IMR-90 (cell line): ENCODE measurements around the gene DCUN1D3. TPM values are rescaled to one million over a fixed set of nuclear protein-coding genes. Genes with fewer than 3 reads are reported as not detected.

Experiments
- ATAC-seq: fragments of 200-7000 bp; cut with Tn5 transposase; 2 replicates; pipeline ENCODE4 v1.9.1; 2020; ENCODE audit warnings: low read depth, mild to moderate bottlenecking, moderate library complexity
- BruUV-seq: library from RNA; stranded (reverse); fragments of 400-500 nt; replicated peaks from 2 replicates; lab custom pipeline; 2021; lab: Mats Ljungman, UMichigan
- CTCF ChIA-PET: fragments of 300-600 bp; formaldehyde crosslinking; extraction: SDS; loops from one replicate; lab custom pipeline; 2021; ENCODE audit warnings: antibody characterized with exemption; lab: Yijun Ruan, JAX
- POLR2A ChIA-PET: fragments of 300-600 bp; sonication (Branson Sonifier 250); formaldehyde crosslinking; loops from one replicate; lab custom pipeline; 2022; ENCODE audit warnings: antibody characterized with exemption; ENCODE audit not compliant: unreplicated experiment; lab: Charles Lee
- DNase-seq: peaks from one replicate; pipeline ENCODE4 v3.0.0; 2013
- H2AFZ ChIP-seq: replicated peaks from 2 replicates; pipeline ENCODE3; 2013; ENCODE audit warnings: low read length, mild to moderate bottlenecking; ENCODE audit not compliant: poor library complexity
- H2AK5ac ChIP-seq: 2 replicates; pipeline ENCODE4 v1.6.1; 2013; ENCODE audit warnings: low read depth, low read length, inconsistent platforms
- H2AK9ac ChIP-seq: replicated peaks from 2 replicates; pipeline ENCODE3; 2013; ENCODE audit warnings: mild to moderate bottlenecking, low read depth, low read length, moderate library complexity; ENCODE audit not compliant: poor library complexity
- H2BK120ac ChIP-seq: 2 replicates; pipeline ENCODE4 v1.6.1; 2013; ENCODE audit warnings: low read depth, low read length, inconsistent platforms
- H2BK15ac ChIP-seq: 3 replicates; pipeline ENCODE4 v1.6.1; 2013; ENCODE audit warnings: low read depth, low read length, inconsistent platforms
- H2BK20ac ChIP-seq: 2 replicates; pipeline ENCODE4 v1.6.1; 2013; ENCODE audit warnings: low read depth, mild to moderate bottlenecking, inconsistent platforms, low read length, moderate library complexity
- H2BK5ac ChIP-seq: 2 replicates; pipeline ENCODE4 v1.6.1; 2013; ENCODE audit warnings: mild to moderate bottlenecking, low read depth, low read length, inconsistent platforms; ENCODE audit not compliant: poor library complexity, severe bottlenecking
- H3K14ac ChIP-seq: replicated peaks from 2 replicates; pipeline ENCODE4 v1.6.1; 2013; ENCODE audit warnings: low read depth, low read length, inconsistent platforms
- H3K18ac ChIP-seq: 2 replicates; pipeline ENCODE4 v1.6.1; 2013; ENCODE audit warnings: low read depth, low read length, control low read depth
- H3K23ac ChIP-seq: 2 replicates; pipeline ENCODE4 v1.6.1; 2013; ENCODE audit warnings: low read depth, low read length, inconsistent platforms
- H3K27ac ChIP-seq: 2 replicates; pipeline ENCODE4 v1.5.1; 2013; ENCODE audit warnings: mild to moderate bottlenecking, control low read depth, low read length; ENCODE audit not compliant: insufficient read depth
- H3K27me3 ChIP-seq: 2 replicates; pipeline ENCODE4 v1.6.1; 2013; ENCODE audit warnings: low read length; ENCODE audit not compliant: control insufficient read depth, insufficient read depth
- H3K36me3 ChIP-seq: 2 replicates; pipeline ENCODE4 v1.6.1; 2013; ENCODE audit warnings: low read length, mixed read lengths; ENCODE audit not compliant: control insufficient read depth, insufficient read depth
- H3K4ac ChIP-seq: 2 replicates; pipeline ENCODE4 v1.6.1; 2013; ENCODE audit warnings: low read depth, low read length, inconsistent platforms
- H3K4me1 ChIP-seq: 2 replicates; pipeline ENCODE4 v1.6.1; 2013; ENCODE audit warnings: low read length, mixed read lengths; ENCODE audit not compliant: control insufficient read depth, insufficient read depth
- H3K4me2 ChIP-seq: 2 replicates; pipeline ENCODE4 v1.6.1; 2013; ENCODE audit warnings: low read depth, mild to moderate bottlenecking, control low read depth, low read length, moderate library complexity
- H3K4me3 ChIP-seq: 2 replicates; pipeline ENCODE4 v1.5.1; 2013; ENCODE audit warnings: low read depth, mild to moderate bottlenecking, control low read depth, low read length, moderate library complexity; ENCODE audit not compliant: insufficient read depth
- H3K56ac ChIP-seq: 2 replicates; pipeline ENCODE4 v1.6.1; 2013; ENCODE audit warnings: low read length, inconsistent platforms; ENCODE audit not compliant: insufficient read depth; ENCODE audit errors: extremely low read depth
- H3K79me1 ChIP-seq, 2 experiments: 2 replicates each; pipeline ENCODE4 v1.6.1; 2013; ENCODE audit warnings: low read length in 2 of 2, inconsistent platforms in 1 of 2, low read depth in 1 of 2
- H3K9ac ChIP-seq: 2 replicates; pipeline ENCODE4 v1.6.1; 2013; ENCODE audit warnings: low read depth, low read length, control low read depth
- H3K9me1 ChIP-seq: 2 replicates; pipeline ENCODE4 v1.6.1; 2013; ENCODE audit warnings: low read length, inconsistent platforms; ENCODE audit not compliant: insufficient read depth
- H3K9me3 ChIP-seq: 2 replicates; pipeline ENCODE4 v1.6.1; 2013; ENCODE audit warnings: low read length; ENCODE audit not compliant: control insufficient read depth, insufficient read depth
- H4K20me1 ChIP-seq: 2 replicates; pipeline ENCODE4 v1.6.1; 2013; ENCODE audit warnings: low read length, inconsistent platforms; ENCODE audit not compliant: insufficient read depth
- H4K5ac ChIP-seq: 2 replicates; pipeline ENCODE4 v1.6.1; 2013; ENCODE audit warnings: mild to moderate bottlenecking, low read depth, low read length, control low read depth
- H4K8ac ChIP-seq, 2 experiments: 2 replicates each; pipeline ENCODE4 v1.6.1; 2013; ENCODE audit warnings: low read depth in 2 of 2, low read length in 2 of 2, control low read depth in 1 of 2, inconsistent platforms in 1 of 2
- H4K91ac ChIP-seq: 2 replicates; pipeline ENCODE4 v1.6.1; 2013; ENCODE audit warnings: low read depth, low read length, inconsistent platforms; ENCODE audit not compliant: insufficient read depth
- BHLHE40 ChIP-seq: fragments of 150-350 bp; IDR thresholded peaks from 2 replicates; pipeline ENCODE4 v1.6.1; 2016; ENCODE audit warnings: mild to moderate bottlenecking, low read depth, low read length
- CEBPB ChIP-seq: IDR thresholded peaks from 2 replicates; pipeline ENCODE4 v1.6.1; 2012; ENCODE audit warnings: low read depth, low read length, improper control_type of control experiment
- CHD1 ChIP-seq: IDR thresholded peaks from 2 replicates; pipeline ENCODE4 v1.6.1; 2012; ENCODE audit warnings: low read depth, low read length, improper control_type of control experiment
- FOS ChIP-seq: fragments of 150-350 bp; IDR thresholded peaks from 2 replicates; pipeline ENCODE4 v1.6.1; 2016; ENCODE audit warnings: low read depth, low read length
- MAFK ChIP-seq: IDR thresholded peaks from 2 replicates; pipeline ENCODE4 v1.6.1; 2012; ENCODE audit warnings: low read depth, low read length, improper control_type of control experiment
- MAZ ChIP-seq: IDR thresholded peaks from 2 replicates; pipeline ENCODE4 v1.6.1; 2012; ENCODE audit warnings: low read depth, mild to moderate bottlenecking, low read length, improper control_type of control experiment, moderate library complexity, borderline replicate concordance
- MXI1 ChIP-seq: IDR thresholded peaks from 2 replicates; pipeline ENCODE4 v1.6.1; 2012; ENCODE audit warnings: low read depth, mild to moderate bottlenecking, low read length, moderate library complexity, borderline replicate concordance
- NFE2L2 ChIP-seq: fragments of 150-350 bp; IDR thresholded peaks from 2 replicates; pipeline ENCODE4 v1.6.1; 2016; ENCODE audit warnings: low read depth, mild to moderate bottlenecking, low read length
- POLR2A ChIP-seq: IDR thresholded peaks from 2 replicates; pipeline ENCODE4 v1.6.1; 2012; ENCODE audit warnings: mild to moderate bottlenecking, low read depth, low read length
- RAD21 ChIP-seq: IDR thresholded peaks from 2 replicates; pipeline ENCODE4 v1.6.1; 2012; ENCODE audit warnings: low read length, improper control_type of control experiment
- RCOR1 ChIP-seq: IDR thresholded peaks from 2 replicates; pipeline ENCODE4 v1.6.1; 2012; ENCODE audit warnings: mild to moderate bottlenecking, low read length, improper control_type of control experiment; ENCODE audit not compliant: insufficient replicate concordance
- RFX5 ChIP-seq: IDR thresholded peaks from 2 replicates; pipeline ENCODE4 v1.8.0; 2012; ENCODE audit warnings: low read depth, mild to moderate bottlenecking, low read length, moderate library complexity
- SMC3 ChIP-seq: fragments of 150-350 bp; IDR thresholded peaks from 2 replicates; pipeline ENCODE4 v1.6.1; 2016; ENCODE audit warnings: low read depth, mild to moderate bottlenecking, antibody characterized with exemption, low read length, moderate library complexity
- WGBS, 2 experiments: methylation state at CpG; one replicate each; pipeline versions ENCODE4 v1.1.5 to v1.1.7; 2013; ENCODE audit warnings: missing lambda C conversion rate in 2 of 2; ENCODE audit not compliant: insufficient read length in 1 of 2; ENCODE audit errors: extremely low coverage in 2 of 2; 5-methylcytosine and 5-hydroxymethylcytosine counted together
- dilution Hi-C: fragments of 300-500 bp; cut with HindIII; formaldehyde crosslinking; loops from one replicate; pipeline ENCODE4 v1.14.3; 2018; ENCODE audit warnings: low sequenced_read_pairs; ENCODE audit not compliant: unreplicated experiment
- in situ Hi-C: fragments of 300-500 bp; cut with MboI; formaldehyde crosslinking; loops from 3 replicates; pipeline ENCODE4 v1.14.3; 2019; ENCODE audit warnings: low sequenced_read_pairs, inconsistent platforms, mixed read lengths
- intact Hi-C: fragments of 100-400 bp; cut with micrococcal nuclease; formaldehyde crosslinking; loops from 2 replicates; pipeline ENCODE4 v1.10.0; 2022
- polyA plus RNA-seq, 3 experiments: library from polyadenylated mRNA; depleted of rRNA; stranded (reverse); fragments of >200 nt; gene quantifications; 2 replicates each; pipeline ENCODE4 v1.2.3, GENCODE V29; 2012; ENCODE audit warnings: low replicate concordance in 1 of 3
- total RNA-seq: library from RNA; depleted of rRNA; stranded (reverse); fragments of >200 nt; gene quantifications from 2 replicates; pipeline ENCODE4 v1.2.3, GENCODE V29; 2012
- TF ChIP-seq, protein P1 (sequence below): conservative IDR thresholded peaks from 2 replicates; pipeline ENCODE4 v1.5.1; 2012; ENCODE audit warnings: mild to moderate bottlenecking, low read depth, low read length, improper control_type of control experiment
- TF ChIP-seq, protein P2 (sequence below): fragments of 150-350 bp; IDR thresholded peaks from 2 replicates; pipeline ENCODE4 v1.6.1; 2017; ENCODE audit warnings: mild to moderate bottlenecking, antibody characterized with exemption, low read length, low read depth
- TF ChIP-seq, protein P3 (sequence below): fragments of 150-350 bp; IDR thresholded peaks from 2 replicates; pipeline ENCODE4 v1.6.1; 2016; ENCODE audit warnings: low read depth, mild to moderate bottlenecking, low read length, moderate library complexity, borderline replicate concordance

Gene DCUN1D3
- total and polyA plus RNA-seq, 2 of the 4 experiments (the other 2 are of a cell fraction), result 8.1 to 42.3 TPM

DNA sequence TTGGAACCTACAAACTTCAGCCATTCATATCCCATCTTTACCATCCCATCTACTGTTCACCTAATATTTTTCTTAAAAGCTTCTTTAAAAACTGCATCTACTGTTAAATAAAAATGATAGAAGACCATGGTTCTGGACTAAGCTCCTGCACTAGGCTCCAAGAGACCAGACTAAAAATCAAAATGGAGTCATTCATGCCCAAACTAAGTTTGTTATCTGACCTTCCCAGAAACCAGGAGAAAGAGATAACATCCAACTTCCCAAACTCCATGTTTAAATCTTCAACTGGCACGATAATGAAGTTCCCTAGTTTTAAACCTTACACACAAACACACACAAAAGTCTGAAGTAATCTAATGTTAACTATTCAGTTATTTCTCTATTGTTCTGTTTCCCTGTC, 13.8 kb downstream of the DCUN1D3 start:
- POLR2A ChIA-PET, result no interaction called here
- BruUV-seq, result no TSS peak
- dilution Hi-C loops, result no loop called here

More for the DNA sequence above, 13.8 kb downstream of the DCUN1D3 start:
- Histone ChIP-seq H2BK20ac (no peak overlapping the region), H3K9me1 (peaks cover 20% of the 10 kb centered on the region), H3K23ac (no peak overlapping the region), H2BK120ac (no peak overlapping the region), H3K4ac (no peak overlapping the region), H2BK5ac (peak overlapping the region; percentile 35), H3K56ac (no peak overlapping the region), H2AK9ac (no peak overlapping the region), H2AK5ac (no peak overlapping the region), H3K36me3 (peaks cover 5% of the 10 kb centered on the region), H3K27me3 (no peaks in the 10 kb centered on the region), H2AFZ (no peak overlapping the region), H3K9me3 (no peaks in the 10 kb centered on the region), H3K4me2 (no peak overlapping the region), H4K8ac (no peak overlapping the region), H3K79me1 (peaks cover 9 to 73% of the 10 kb centered on the region in 2 experiments), H3K4me1 (peaks cover 9% of the 10 kb centered on the region; the same call in 1 of the 2 replicates), H3K9ac (no peak overlapping the region), H3K4me3 (no peak overlapping the region), H4K5ac (no peak overlapping the region; the same call in 1 of the 2 replicates), H2BK15ac (no peak overlapping the region), H3K14ac (no peak overlapping the region), H3K18ac (no peak overlapping the region), H3K27ac (no peak overlapping the region), H4K91ac (no peak overlapping the region), H4K20me1 (peaks cover 46% of the 10 kb centered on the region)
- intact Hi-C loops, result no loop called here
- TF ChIP-seq FOS (no peak), RFX5 (no peak), CEBPB (no peak), RAD21 (no peak), MXI1 (no peak), MAZ (no peak), SMC3 (no peak), POLR2A (no peak), MAFK (no peak), NFE2L2 (no peak), RCOR1 (no peak), BHLHE40 (no peak), CHD1 (no peak)
- TF ChIP-seq, protein P1, sequence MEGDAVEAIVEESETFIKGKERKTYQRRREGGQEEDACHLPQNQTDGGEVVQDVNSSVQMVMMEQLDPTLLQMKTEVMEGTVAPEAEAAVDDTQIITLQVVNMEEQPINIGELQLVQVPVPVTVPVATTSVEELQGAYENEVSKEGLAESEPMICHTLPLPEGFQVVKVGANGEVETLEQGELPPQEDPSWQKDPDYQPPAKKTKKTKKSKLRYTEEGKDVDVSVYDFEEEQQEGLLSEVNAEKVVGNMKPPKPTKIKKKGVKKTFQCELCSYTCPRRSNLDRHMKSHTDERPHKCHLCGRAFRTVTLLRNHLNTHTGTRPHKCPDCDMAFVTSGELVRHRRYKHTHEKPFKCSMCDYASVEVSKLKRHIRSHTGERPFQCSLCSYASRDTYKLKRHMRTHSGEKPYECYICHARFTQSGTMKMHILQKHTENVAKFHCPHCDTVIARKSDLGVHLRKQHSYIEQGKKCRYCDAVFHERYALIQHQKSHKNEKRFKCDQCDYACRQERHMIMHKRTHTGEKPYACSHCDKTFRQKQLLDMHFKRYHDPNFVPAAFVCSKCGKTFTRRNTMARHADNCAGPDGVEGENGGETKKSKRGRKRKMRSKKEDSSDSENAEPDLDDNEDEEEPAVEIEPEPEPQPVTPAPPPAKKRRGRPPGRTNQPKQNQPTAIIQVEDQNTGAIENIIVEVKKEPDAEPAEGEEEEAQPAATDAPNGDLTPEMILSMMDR, result no peak
- TF ChIP-seq, protein P2, sequence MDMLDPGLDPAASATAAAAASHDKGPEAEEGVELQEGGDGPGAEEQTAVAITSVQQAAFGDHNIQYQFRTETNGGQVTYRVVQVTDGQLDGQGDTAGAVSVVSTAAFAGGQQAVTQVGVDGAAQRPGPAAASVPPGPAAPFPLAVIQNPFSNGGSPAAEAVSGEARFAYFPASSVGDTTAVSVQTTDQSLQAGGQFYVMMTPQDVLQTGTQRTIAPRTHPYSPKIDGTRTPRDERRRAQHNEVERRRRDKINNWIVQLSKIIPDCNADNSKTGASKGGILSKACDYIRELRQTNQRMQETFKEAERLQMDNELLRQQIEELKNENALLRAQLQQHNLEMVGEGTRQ, result no peak
- TF ChIP-seq, protein P3, sequence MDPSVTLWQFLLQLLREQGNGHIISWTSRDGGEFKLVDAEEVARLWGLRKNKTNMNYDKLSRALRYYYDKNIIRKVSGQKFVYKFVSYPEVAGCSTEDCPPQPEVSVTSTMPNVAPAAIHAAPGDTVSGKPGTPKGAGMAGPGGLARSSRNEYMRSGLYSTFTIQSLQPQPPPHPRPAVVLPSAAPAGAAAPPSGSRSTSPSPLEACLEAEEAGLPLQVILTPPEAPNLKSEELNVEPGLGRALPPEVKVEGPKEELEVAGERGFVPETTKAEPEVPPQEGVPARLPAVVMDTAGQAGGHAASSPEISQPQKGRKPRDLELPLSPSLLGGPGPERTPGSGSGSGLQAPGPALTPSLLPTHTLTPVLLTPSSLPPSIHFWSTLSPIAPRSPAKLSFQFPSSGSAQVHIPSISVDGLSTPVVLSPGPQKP, result no peak
- ATAC-seq (no peak), DNase-seq (no peak)
- in situ Hi-C loops, result no loop called here
- no CpG with 5 or more reads among the region's 1 CpG for WGBS, 2 experiments
- CTCF ChIA-PET, result no interaction called here
